Measurements from ENCODE around the gene SCLY. TPM values are rescaled to one million over a fixed set of nuclear protein-coding genes. Genes with fewer than 3 reads are reported as not detected.

SCLY gene
- total RNA-seq, 1 experiment from 2014 or later, result 28.7 TPM

DNA sequence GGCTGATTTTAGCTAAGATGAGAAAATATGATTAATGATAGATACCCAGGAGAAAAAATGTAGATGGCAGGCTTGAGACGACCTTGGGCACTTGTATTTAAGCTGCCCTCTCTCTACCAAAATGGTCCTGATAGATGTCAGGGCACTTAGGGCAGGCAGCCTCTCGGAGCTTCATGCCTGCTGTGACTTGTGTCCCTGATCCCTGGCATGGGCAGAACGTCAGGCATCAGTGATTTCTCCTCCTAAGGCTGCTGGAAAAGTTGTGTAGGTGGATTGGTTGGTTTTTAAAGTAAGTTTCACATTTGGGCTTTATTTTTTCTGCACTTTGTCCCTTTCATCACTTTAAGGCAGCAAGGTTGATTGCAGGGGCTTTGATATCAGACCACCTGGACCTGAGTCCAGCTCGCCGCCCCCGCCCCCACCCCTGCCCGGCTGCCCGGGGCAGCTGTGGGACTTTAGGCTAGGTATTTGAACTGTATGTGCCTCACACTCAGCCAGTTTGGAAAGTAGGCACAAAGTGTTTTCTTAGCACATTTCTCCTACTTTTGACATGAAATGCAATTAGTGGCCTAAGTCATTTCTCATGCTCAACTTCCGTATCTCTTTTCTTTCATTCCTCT is 35.0 kb upstream of the SCLY start:
- H3K9ac ChIP-seq (ENCODE audit: low read length), result no peak overlapping the region
- DNase-seq (ENCODE audit: low read depth, low spot score) (no peak), ATAC-seq (no peak)
- intact Hi-C loops (cut with micrococcal nuclease), result no loop called here
- no peaks in the 10 kb centered on the region for H3K9me3 ChIP-seq (ENCODE audit: control insufficient read depth in 1 of 2, insufficient read depth in 1 of 2, low read depth in 1 of 2, low read length in 2 of 2)
- CTCF ChIA-PET, result no interaction called here
- RAD21 ChIA-PET (ENCODE audit: low non-redundant PET in 1 of 2, low total read pairs in 2 of 2, uncharacterized antibody in 2 of 2, unreplicated experiment in 2 of 2), result no interaction called here
- no peak overlapping the region for H3K4me3 ChIP-seq (replicated peaks in 1 of 2; ENCODE audit: low read depth in 1 of 2, low read length in 2 of 2)
- POLR2A ChIA-PET, result no interaction called here
- no peaks in the 10 kb centered on the region for H3K79me2 ChIP-seq (ENCODE audit: insufficient read depth, low read length)
- no TSS peak for BruUV-seq (replicated peaks)
- no peak for TF ChIP-seq YY1 (IDR thresholded peaks at IDR 0.05; ENCODE audit: extremely low read depth, insufficient replicate concordance, low read depth, low read length)
- TF ChIP-seq SP1 (IDR thresholded peaks at IDR 0.05; ENCODE audit: low read depth), result no peak
- TF ChIP-seq POLR2A (IDR thresholded peaks at IDR 0.05; ENCODE audit: borderline replicate concordance, extremely low read depth, insufficient read depth, insufficient read length), result no peak
- no peak for TF ChIP-seq ELF1 (IDR thresholded peaks at IDR 0.05; ENCODE audit: borderline replicate concordance, low read depth)
- TF ChIP-seq TCF7L2 (IDR thresholded peaks at IDR 0.05; ENCODE audit: borderline replicate concordance, extremely low read depth, insufficient read depth, insufficient read length), result no peak
- no peak for TF ChIP-seq RAD21 (IDR thresholded peaks at IDR 0.05; ENCODE audit: low read depth)
- TF ChIP-seq CEBPB (IDR thresholded peaks at IDR 0.05; ENCODE audit: low read depth), result no peak
- no peak for TF ChIP-seq ATF3 (IDR thresholded peaks at IDR 0.05)
- TF ChIP-seq FOSL1 (IDR thresholded peaks at IDR 0.05; ENCODE audit: low read depth), result no peak
- no peak for TF ChIP-seq POLR2AphosphoS5 (IDR thresholded peaks at IDR 0.05; ENCODE audit: low read depth, low read length)
- no peak for TF ChIP-seq CBX3 (IDR thresholded peaks at IDR 0.05; ENCODE audit: low read depth)
- TF ChIP-seq JUND (IDR thresholded peaks at IDR 0.05), result no peak
- TF ChIP-seq ZFX (IDR thresholded peaks at IDR 0.05), result no peak
- TF ChIP-seq CTCF (IDR thresholded peaks at IDR 0.05 in 2 of 3, conservative IDR thresholded peaks at IDR 0.05 in 1 of 3; ENCODE audit: borderline replicate concordance in 1 of 3, insufficient read depth in 1 of 3, low read depth in 2 of 3, low read length in 2 of 3), result no peak
- H3K27ac ChIP-seq (ENCODE audit: low read depth, low read length), result no peak overlapping the region
- no peak overlapping the region for H2AFZ ChIP-seq (ENCODE audit: low read depth, low read length, poor library complexity, severe bottlenecking)
- H3K9me2 ChIP-seq (ENCODE audit: insufficient read depth), result no peaks in the 10 kb centered on the region
- no peaks in the 10 kb centered on the region for H3K4me1 ChIP-seq (ENCODE audit: control insufficient read depth in 1 of 2, insufficient read depth in 2 of 2, low read length in 2 of 2)
- no peaks in the 10 kb centered on the region for H4K20me1 ChIP-seq (ENCODE audit: insufficient read depth)
- H3K27me3 ChIP-seq (ENCODE audit: insufficient read depth, low read length), result no peaks in the 10 kb centered on the region
- no peak overlapping the region for H3K4me2 ChIP-seq (ENCODE audit: low read length)
- H3K36me3 ChIP-seq (ENCODE audit: control insufficient read depth in 1 of 2, insufficient read depth in 2 of 2, low read length in 2 of 2), result peaks cover 0 to 6% of the 10 kb centered on the region in 2 experiments; a peak in 1 of 4 replicates
